SK-N-SH (cell line): ENCODE results near the gene PHYKPL. TPM values are rescaled to one million over a fixed set of nuclear protein-coding genes. Genes with fewer than 3 reads are reported as not detected.

Experiments
- CTCF ChIA-PET: fragments of 300-600, 350-600 bp; formaldehyde crosslinking; extraction: SDS; loops from one replicate; lab custom pipeline; 2021; lab: Yijun Ruan, JAX
- POLR2A ChIA-PET: fragments of 350-600 bp; sonication (Branson Sonifier 250); formaldehyde crosslinking; extraction: SDS; loops from one replicate; lab custom pipeline; 2020; ENCODE audit warnings: antibody characterized with exemption, inconsistent platforms; lab: Yijun Ruan, JAX
- DNase-seq: peaks from one replicate; pipeline ENCODE4 v3.0.0; 2012
- H2AFZ ChIP-seq: fragments of 200-600 bp; sonication (generic); 2 replicates; pipeline ENCODE4 v1.8.1; 2016; ENCODE audit warnings: antibody characterized with exemption, mild to moderate bottlenecking, low read depth
- H3F3A ChIP-seq: fragments of 200-600 bp; sonication (generic); replicated peaks from 2 replicates; pipeline ENCODE3; 2016; ENCODE audit warnings: antibody characterized with exemption, mild to moderate bottlenecking; ENCODE audit not compliant: insufficient read depth
- H3K27ac ChIP-seq, 2 experiments: fragments of 200-500 bp in 1 of 2; fragments of 200-600 bp in 1 of 2; sonication (Bioruptor generic) in 1 of 2; sonication (generic), shearing (Covaris generic) in 1 of 2; 2 replicates each; pipeline versions ENCODE4 v1.5.1 to v1.6.1; 2014 to 2016; ENCODE audit warnings: low read depth in 2 of 2, inconsistent platforms in 1 of 2, low read length in 1 of 2, mild to moderate bottlenecking in 1 of 2, mixed read lengths in 1 of 2
- H3K27me3 ChIP-seq: fragments of 200-600 bp; sonication (generic), shearing (Covaris generic); 2 replicates; pipeline ENCODE4 v1.6.1; 2016; ENCODE audit warnings: mixed run types; ENCODE audit not compliant: insufficient read depth
- H3K36me3 ChIP-seq, 2 experiments: fragments of 200-500 bp in 1 of 2; fragments of 200-600 bp in 1 of 2; sonication (Bioruptor generic) in 1 of 2; sonication (generic) in 1 of 2; replicated peaks in 1 of 2; 2 replicates each; pipeline versions ENCODE3 to v1.5.1; 2014 to 2016; ENCODE audit warnings: low read length in 1 of 2, mild to moderate bottlenecking in 1 of 2; ENCODE audit not compliant: insufficient read depth in 2 of 2, control insufficient read depth in 1 of 2
- H3K4me1 ChIP-seq, 2 experiments: fragments of 200-500 bp in 1 of 2; fragments of 200-600 bp in 1 of 2; sonication (Bioruptor generic) in 1 of 2; sonication (generic), shearing (Covaris generic) in 1 of 2; 2 replicates each; pipeline versions ENCODE4 v1.5.1 to v1.6.1; 2014 to 2016; ENCODE audit warnings: low read depth in 1 of 2, low read length in 1 of 2, mixed run types in 1 of 2; ENCODE audit not compliant: insufficient read depth in 2 of 2, control insufficient read depth in 1 of 2
- H3K4me2 ChIP-seq: fragments of 200-600 bp; sonication (generic), shearing (Covaris generic); 2 replicates; pipeline ENCODE4 v1.6.1; 2017; ENCODE audit warnings: mixed run types
- H3K4me3 ChIP-seq, 2 experiments: fragments of 200-500 bp in 1 of 2; fragments of 200-600 bp in 1 of 2; sonication (Bioruptor generic) in 1 of 2; sonication (generic), shearing (Covaris generic) in 1 of 2; 2 replicates each; pipeline versions ENCODE4 v1.5.1 to v1.8.1; 2014 to 2016; ENCODE audit warnings: low read depth in 2 of 2, inconsistent platforms in 1 of 2, low read length in 1 of 2, mild to moderate bottlenecking in 1 of 2, mixed read lengths in 1 of 2, moderate library complexity in 1 of 2
- H3K79me2 ChIP-seq: fragments of 200-600 bp; sonication (generic); 2 replicates; pipeline ENCODE4 v1.8.1; 2017; ENCODE audit warnings: mild to moderate bottlenecking; ENCODE audit not compliant: insufficient read depth
- H3K9ac ChIP-seq: fragments of 200-600 bp; sonication (generic); 2 replicates; pipeline ENCODE4 v1.6.1; 2017; ENCODE audit warnings: mixed run types
- H3K9me2 ChIP-seq: fragments of 200-600 bp; sonication (generic); 2 replicates; pipeline ENCODE4 v1.6.1; 2017; ENCODE audit warnings: mixed run types
- H3K9me3 ChIP-seq: fragments of 200-600 bp; sonication (generic); 2 replicates; pipeline ENCODE4 v1.6.1; 2017; ENCODE audit warnings: mixed run types, mild to moderate bottlenecking, moderate library complexity
- H4K20me1 ChIP-seq: fragments of 200-600 bp; sonication (generic); 2 replicates; pipeline ENCODE4 v1.6.1; 2017; ENCODE audit warnings: mild to moderate bottlenecking, mixed run types; ENCODE audit not compliant: insufficient read depth
- CTCF ChIP-seq: fragments of 200-600 bp; sonication (generic); IDR thresholded peaks from 2 replicates; pipeline ENCODE4 v1.6.1; 2017; ENCODE audit warnings: antibody characterized with exemption, mild to moderate bottlenecking, moderate library complexity
- EZH2phosphoT487 ChIP-seq: fragments of 200-600 bp; sonication (generic); IDR thresholded peaks from 2 replicates; pipeline ENCODE4 v1.6.1; 2017; ENCODE audit warnings: low read depth, mixed run types, mild to moderate bottlenecking, antibody characterized with exemption, moderate library complexity, borderline replicate concordance
- FOSL2 ChIP-seq: IDR thresholded peaks from 2 replicates; pipeline ENCODE4 v1.4.0; 2012; ENCODE audit warnings: low read depth, mild to moderate bottlenecking, moderate library complexity, borderline replicate concordance
- GABPA ChIP-seq: IDR thresholded peaks from 2 replicates; pipeline ENCODE4 v1.4.0; 2012; ENCODE audit warnings: low read depth, mild to moderate bottlenecking
- IRF3 ChIP-seq: fragments of 150-350 bp; IDR thresholded peaks from 2 replicates; pipeline ENCODE4 v1.6.1; 2016; ENCODE audit warnings: mild to moderate bottlenecking, low read depth, low read length
- MXI1 ChIP-seq: IDR thresholded peaks from 2 replicates; pipeline ENCODE4 v1.6.1; 2012; ENCODE audit warnings: mild to moderate bottlenecking, low read depth, low read length, improper control_type of control experiment
- NRF1 ChIP-seq: IDR thresholded peaks from 2 replicates; pipeline ENCODE4 v1.6.1; 2012; ENCODE audit warnings: low read depth, mild to moderate bottlenecking, low read length
- RXRA ChIP-seq: IDR thresholded peaks from 2 replicates; pipeline ENCODE4 v1.4.0; 2012; ENCODE audit warnings: low read depth, mild to moderate bottlenecking, borderline replicate concordance
- SMC3 ChIP-seq: IDR thresholded peaks from 2 replicates; pipeline ENCODE4 v1.6.1; 2012; ENCODE audit warnings: low read depth, low read length, improper control_type of control experiment
- TAF1 ChIP-seq: IDR thresholded peaks from 2 replicates; pipeline ENCODE4 v1.6.1; 2012; ENCODE audit warnings: low read depth, mild to moderate bottlenecking, low read length, moderate library complexity, borderline replicate concordance
- TEAD4 ChIP-seq: IDR thresholded peaks from 2 replicates; pipeline ENCODE4 v1.4.0; 2012; ENCODE audit warnings: mild to moderate bottlenecking, borderline replicate concordance; ENCODE audit not compliant: insufficient read depth
- USF1 ChIP-seq: IDR thresholded peaks from 2 replicates; pipeline ENCODE4 v1.4.0; 2012; ENCODE audit warnings: low read depth, borderline replicate concordance
- WGBS: methylation state at CpG from one replicate; pipeline ENCODE4 v1.1.6; 2017; ENCODE audit warnings: low lambda C conversion rate; 5-methylcytosine and 5-hydroxymethylcytosine counted together
- polyA plus RNA-seq, 3 experiments: library from polyadenylated mRNA; depleted of rRNA; stranded (reverse); fragments of >200 nt; gene quantifications; 2 replicates each; pipeline ENCODE4 v1.2.3, GENCODE V29; 2012

Gene PHYKPL
- polyA plus RNA-seq, 1 of the 3 experiments (the other 2 are of a cell fraction) = 46.8 TPM

- no peak for TF ChIP-seq RXRA
These were observed 16.8 kb upstream of the PHYKPL start (continued) for GRCh38 chr5:178249191-178249989.

- TF ChIP-seq NRF1 = no peak
- POLR2A ChIA-PET = no interaction called here
- H3K27ac ChIP-seq = no peak overlapping the region
- CTCF ChIA-PET = interaction anchor here (1.1 to 3.2 kb wide), 3 partner anchors 12 to 342 kb away, joined by 3 to 19 read pairs (median 6); partner anchors contain the start of gene COL23A1
- WGBS = 68% methylated on average over 4 of the region's 18 CpGs
- H3K9ac ChIP-seq = no peak overlapping the region
- no peaks in the 10 kb centered on the region for H3K27me3 ChIP-seq
- H3K36me3 ChIP-seq = no peaks in the 10 kb centered on the region
- H4K20me1 ChIP-seq = no peaks in the 10 kb centered on the region
- no peaks in the 10 kb centered on the region for H3K79me2 ChIP-seq
- H3K4me1 ChIP-seq = peaks cover 0 to 20% of the 10 kb centered on the region in 2 experiments; a peak in 1 of 4 replicates
- no peaks in the 10 kb centered on the region for H3K9me3 ChIP-seq
- DNase-seq = no peak
- no peak overlapping the region for H2AFZ ChIP-seq
- H3K4me2 ChIP-seq = no peak overlapping the region
- no peak overlapping the region for H3K4me3 ChIP-seq
- no peaks in the 10 kb centered on the region for H3F3A ChIP-seq
- no peaks in the 10 kb centered on the region for H3K9me2 ChIP-seq
These were observed 16.1 kb upstream of the PHYKPL start for GRCh38 chr5:178248750-178249149.

- no peak overlapping the region for H3K27ac ChIP-seq
- H4K20me1 ChIP-seq = no peaks in the 10 kb centered on the region
- H3K4me2 ChIP-seq = no peak overlapping the region
- WGBS = 20% methylated on average over 2 of the region's 24 CpGs
- TF ChIP-seq SMC3 (no peak), EZH2phosphoT487 (no peak), NRF1 (no peak), GABPA (no peak), USF1 (no peak), TAF1 (no peak), TEAD4 (no peak), CTCF (no peak), IRF3 (no peak), MXI1 (no peak), FOSL2 (no peak)
- no peaks in the 10 kb centered on the region for H3K9me2 ChIP-seq
- H2AFZ ChIP-seq = no peak overlapping the region
- H3K36me3 ChIP-seq = no peaks in the 10 kb centered on the region
- H3K9ac ChIP-seq = no peak overlapping the region
- peaks cover 0 to 20% of the 10 kb centered on the region in 2 experiments; a peak in 1 of 4 replicates for H3K4me1 ChIP-seq
- H3K4me3 ChIP-seq = no peak overlapping the region
- H3K9me3 ChIP-seq = no peaks in the 10 kb centered on the region
- ChIA-PET CTCF (interaction anchor here (0.7 to 3.2 kb wide), 7 partner anchors 10 to 342 kb away, joined by 3 to 19 read pairs (median 3); partner anchors contain the start of gene COL23A1), POLR2A (no interaction called here)
- H3K27me3 ChIP-seq = no peaks in the 10 kb centered on the region
- no peaks in the 10 kb centered on the region for H3K79me2 ChIP-seq
- DNase-seq = peak; percentile 37
- H3F3A ChIP-seq = no peaks in the 10 kb centered on the region
These were observed 15.2 kb upstream of the PHYKPL start for GRCh38 chr5:178247481-178248456.
